HG03097 (cell line): ENCODE measurements around the gene AQP1.
A peak's percentile ranks its signal among the peaks of the same experiment; 100 is the strongest.

ENCODE experiments used
- ATAC-seq: cut with Tn5 transposase; IDR thresholded peaks from one replicate; pipeline ENCODE4 v1.9.1; 2021; ENCODE audit not compliant: unreplicated experiment, low FRiP score

The AQP1 gene

DNA sequence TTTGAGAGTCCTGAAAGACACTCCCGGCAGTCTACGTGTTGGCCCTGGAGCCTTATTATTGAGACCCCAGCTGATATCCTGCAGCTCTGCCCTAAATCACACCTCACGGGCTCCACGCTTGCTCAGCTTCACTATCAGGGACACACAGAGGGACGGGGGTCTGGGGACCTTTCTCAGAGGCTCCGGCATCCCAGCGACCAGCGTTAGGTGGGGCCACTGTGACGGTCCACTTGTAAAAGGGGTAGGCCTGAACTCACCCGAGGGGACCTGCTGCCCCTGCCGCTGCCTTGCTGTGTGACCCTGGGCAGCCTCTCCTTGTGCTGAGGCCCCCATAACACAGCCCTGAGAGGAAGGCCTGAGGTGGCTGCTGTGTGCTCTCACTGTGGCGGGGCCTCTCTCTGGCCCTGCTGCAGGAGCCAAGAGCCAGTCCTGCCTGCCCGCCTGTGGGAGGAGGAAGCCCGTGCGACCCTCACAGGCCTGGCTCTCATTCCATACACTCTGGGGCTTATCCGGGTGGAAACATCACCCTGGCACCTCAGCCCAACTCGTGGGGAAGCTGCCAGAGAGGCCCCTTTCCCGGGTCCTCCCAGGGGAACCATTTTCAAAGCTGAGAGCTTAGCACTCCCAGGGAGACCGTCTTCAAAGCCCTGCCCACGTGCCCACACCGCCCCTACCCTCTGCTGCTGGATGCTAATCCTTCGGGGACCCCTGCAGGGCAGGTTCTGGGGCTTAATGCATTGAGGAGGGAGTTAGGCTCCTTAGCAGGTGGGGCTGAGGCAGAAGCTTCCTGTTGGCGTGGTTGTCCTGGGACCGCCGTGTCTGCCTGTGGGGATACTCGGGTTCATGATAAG lies 21.7 kb downstream of the AQP1 start:
- no peak for ATAC-seq

DNA sequence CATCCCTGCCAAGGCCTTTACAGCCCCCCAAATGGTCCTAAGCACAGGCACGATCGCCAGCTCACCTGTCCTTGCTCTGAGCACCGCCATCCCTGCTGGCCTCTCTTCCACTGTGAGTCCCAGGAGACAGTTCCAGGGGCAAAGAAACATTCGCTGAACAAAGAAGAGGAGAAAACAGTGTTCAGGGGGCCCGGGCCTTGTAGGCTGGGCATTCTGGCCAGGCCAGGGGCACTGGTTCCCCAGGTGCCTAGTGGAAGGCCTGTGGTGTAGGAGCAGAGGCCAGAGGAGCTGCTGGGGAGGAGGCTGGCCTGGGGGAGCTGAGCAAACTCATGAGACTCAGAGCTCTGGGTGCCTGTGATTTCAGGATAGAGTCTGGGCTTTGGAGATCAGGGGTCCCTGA lies 22.6 kb downstream of the AQP1 start:
- ATAC-seq, result no peak

DNA sequence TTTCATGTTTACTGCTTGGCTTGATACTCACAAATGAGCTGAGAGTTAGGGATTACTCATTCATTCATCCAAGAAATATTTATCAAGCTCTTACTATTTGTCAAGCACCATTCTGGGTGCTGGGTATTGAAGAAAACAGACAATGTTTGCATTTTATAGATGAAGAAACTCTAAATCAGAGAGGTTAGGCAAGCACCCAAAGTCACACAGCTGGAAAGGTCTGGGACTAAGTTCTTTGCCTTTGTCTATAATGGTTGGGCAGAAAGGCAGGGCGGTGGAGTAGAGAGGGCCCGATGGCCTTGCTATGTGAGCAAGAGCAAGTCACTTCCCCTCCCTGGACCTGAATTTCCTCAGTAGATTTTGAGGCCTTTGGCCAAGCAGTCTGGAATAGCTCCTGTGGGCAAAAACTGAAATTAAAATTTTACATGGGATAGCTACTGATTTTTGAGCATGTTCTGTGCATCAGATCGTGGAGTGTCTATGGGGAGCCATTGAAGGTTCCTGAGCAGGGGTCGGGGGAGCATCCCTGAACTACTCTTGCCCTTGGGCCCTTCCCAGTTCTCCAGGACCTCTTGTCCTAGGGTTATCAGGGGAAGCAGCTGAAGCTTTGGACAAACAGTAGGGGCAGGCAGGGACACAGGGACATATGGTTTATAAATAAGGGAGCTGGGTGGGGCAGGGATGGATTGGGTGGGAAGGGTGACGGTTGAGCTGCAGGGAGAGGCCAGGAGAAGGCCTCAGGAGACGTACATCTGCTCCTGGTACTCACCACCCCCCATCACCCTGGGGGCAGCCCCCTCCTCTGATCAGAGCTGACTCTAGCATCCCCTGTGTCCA lies 23.3 kb downstream of the AQP1 start:
- no peak for ATAC-seq

DNA sequence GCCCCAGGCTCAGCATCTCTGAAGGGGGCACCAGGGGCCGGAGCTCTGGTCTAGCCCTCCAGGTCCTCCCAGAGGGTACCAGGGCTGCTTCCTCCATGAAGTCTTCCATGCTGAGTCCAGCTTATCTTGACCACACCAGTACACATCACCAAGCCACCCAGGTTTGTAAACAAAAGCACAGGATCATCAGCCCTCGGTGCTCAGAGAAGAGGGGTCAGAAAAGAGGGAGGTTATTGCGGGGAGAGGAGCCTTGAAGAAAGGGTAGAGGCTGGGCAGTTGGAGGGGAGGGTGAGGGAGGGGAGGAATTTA lies 23.9 kb downstream of the AQP1 start:
- no peak for ATAC-seq

DNA sequence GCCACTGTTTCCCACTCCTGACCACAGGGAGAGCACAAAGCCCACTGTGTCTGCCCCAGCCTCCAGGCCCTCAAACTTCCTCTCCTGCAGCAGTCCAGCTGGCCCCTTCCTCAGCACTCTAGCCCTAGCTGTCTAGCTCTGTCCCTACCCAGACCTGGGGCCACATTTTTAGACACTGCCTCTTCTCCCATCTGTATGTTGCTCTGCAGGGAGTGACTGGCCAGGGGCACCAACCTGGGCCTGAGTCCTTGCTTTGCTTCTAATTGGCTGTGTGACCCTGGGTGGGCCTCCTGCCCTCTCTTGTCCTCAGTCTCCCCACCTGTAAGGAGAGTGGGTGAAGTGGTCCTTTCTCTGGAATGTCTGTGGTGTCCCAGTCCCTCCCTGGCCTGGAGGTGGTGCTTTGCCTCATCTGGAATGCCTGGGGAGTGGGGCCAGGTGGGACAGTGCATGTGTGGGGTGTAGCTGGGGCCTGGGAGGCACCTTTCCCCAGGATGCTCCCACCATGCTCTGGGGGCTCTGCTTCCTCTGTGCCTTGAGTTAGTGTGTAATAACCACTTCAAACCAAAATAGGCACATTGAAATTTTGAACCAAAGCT lies 25.1 kb downstream of the AQP1 start:
- no peak for ATAC-seq

DNA sequence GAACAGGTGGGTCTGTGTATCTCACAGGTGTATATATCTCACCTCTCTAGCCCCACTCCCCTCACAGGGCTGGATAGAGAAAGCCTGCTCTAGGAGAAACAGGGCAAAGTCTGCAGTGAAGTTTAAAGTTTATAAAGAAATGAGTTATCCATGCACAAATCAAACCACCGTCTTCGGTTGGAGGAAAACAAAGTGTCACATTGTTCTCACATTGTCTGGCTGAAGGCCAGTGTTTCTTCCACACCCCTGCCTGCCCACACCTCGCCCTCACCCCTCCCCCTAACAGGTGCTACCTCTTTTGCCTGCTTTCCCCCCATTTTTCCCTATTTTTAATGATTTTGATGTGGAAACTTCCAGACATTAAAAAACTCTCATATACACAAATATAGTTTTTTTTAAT lies 25.8 kb downstream of the AQP1 start:
- ATAC-seq, result no peak

DNA sequence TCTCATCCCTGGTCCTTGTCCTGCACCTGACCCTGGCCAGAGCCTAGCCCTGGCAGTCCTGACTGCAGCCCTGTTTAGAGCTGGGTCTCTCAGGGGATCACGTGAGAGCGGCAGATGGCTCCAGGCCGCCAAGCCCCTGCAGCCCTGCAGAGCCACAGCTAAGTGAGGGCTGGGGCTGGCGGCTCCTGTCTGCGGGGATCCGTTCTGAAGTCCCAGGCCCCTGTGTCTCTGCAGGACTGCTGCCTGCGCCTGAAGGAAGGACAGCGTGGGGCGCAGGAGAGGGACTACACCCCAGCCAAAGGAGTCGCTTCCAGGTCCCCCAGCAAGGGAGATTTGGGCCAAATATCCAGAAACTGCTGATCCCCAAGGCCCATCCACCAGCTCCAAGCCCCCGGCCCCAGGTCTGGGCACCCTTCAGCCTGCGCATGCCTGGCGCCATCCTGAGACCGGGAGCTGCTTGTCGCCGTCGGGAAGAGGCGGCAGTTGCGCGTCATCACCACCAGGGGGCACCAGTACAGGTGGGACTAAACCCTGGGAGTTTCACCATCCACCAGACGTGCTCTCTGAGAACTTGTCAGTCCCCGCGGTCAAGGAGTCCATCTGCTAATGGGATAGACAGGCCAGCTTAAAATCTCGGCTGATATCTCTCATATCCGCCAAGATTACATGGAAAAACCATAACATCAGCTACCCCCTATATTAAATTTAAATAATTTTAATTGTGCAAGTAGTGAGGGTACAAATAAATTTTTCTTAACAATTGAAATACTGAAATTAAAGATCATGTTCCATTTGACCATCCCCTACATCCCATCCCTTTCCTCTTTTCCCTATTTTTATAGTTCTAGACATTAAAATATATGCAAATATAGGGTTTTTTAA lies 27.0 kb downstream of the AQP1 start:
- peak; percentile 93 for ATAC-seq

DNA sequence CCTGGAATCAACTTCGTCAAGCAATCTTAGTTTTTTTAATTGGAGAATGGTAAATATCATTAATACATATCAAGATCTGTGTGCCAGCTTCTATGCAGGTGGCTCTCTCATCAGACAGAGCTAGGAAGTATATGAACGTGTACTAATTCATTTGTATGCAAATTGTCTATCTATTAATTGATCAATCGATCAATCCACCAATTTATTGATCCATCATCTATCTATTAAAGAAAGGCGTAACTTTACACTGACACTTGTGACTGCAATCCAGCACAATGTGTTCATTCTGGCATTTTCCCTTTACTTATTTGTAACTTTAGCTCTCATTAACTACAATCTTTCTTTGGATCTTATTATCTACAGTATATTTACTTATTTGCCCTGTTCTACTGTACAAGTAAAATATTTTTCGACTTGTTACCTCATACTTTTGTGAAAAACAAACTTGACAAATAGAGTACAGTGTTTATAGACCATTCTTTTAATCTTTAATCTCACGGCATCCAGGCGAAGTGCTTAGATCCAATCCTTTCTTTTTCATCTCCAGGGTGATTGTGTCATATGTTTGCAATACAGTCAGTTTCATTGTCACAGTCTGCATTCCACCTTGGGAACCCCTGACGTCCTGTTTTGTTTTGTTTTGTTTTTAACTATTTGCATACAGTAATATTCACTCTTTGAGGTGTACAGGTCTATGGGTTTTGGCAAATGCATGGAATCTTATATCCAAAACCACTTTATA lies 30.1 kb downstream of the AQP1 start:
- no peak for ATAC-seq

DNA sequence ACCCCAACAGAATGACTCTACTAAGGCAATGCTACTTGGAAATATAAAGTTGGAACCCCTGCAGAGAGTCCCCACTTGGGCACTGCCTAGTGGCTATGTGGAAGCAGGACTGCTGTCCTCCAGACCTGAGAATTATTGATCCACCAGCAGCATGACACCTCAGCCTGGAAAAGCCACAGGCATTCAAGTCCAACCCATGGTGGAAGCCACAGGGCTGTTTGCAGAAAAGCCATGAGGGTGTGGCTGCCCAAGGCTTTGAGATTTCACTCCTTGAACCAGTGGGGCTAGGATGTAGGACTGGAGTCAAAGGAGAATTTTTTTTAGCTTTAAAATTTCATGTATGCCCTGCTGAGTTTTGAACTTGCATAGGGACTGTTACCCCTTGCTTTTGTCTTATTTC lies 38.5 kb downstream of the AQP1 start:
- ATAC-seq, result no peak

DNA sequence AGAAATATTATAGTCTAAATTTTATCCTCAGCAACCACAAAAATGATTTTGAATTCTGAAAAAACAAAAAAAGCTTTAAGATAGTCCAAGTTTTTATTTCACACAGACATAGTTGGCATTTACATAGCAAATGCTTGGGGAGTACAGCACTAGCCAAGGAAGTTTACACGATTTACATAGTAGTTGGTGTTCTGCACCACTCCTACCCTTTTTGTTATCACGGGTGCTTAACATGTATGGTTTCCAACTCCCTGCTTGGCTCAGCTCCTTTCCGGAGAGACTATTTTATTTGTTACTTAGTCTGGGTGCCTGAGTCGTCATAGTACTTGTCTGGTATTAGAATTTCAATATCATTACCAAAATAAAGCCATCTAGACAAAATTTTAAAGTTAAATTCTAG lies 43.3 kb downstream of the AQP1 start:
- no peak for ATAC-seq

DNA sequence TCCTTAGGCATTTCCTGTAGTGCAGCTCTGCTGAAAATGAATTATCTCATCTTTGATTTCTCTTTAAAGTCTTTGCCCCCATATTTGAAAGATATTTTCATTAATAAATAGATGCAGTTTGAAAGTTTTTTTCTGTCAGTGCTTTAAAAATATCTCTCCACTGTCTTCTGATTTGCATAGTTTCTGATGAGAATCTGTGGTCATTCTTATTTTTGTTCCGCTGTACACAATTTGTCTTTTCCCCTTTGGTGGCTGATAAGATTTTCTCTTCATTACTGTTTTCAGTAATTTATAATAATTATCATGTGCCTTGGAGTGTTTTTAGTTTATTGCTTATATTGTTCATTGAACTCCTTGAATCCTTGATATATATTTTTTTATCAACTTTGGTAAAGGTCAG lies 45.1 kb downstream of the AQP1 start:
- ATAC-seq, result no peak

DNA sequence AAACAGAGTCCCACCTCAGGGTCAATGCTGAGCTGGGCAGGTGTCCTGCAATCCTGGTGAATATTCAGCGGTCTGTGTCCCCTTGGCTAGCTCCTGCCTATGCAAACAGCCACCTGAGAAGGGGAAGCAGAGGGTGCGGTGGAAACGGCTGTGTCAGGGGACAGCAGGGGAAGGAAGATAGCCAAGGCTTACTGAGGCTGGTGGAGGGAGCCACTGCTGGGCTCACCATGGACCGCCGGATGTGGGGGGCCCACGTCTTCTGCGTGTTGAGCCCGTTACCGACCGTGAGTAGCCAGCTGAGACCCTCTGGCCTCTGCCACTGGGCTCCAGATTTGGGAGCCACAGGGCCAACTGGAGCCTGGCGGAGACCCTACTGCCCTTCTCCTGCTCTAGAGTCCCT lies 52.2 kb downstream of the AQP1 start, which contains the start of gene GHRHR:
Gene GHRHR, plus strand, starts transcription at position 112 of the 400 bp plus-strand sequence. Its CDS starts 116 bp downstream, at position 228.
- ATAC-seq, result no peak

DNA sequence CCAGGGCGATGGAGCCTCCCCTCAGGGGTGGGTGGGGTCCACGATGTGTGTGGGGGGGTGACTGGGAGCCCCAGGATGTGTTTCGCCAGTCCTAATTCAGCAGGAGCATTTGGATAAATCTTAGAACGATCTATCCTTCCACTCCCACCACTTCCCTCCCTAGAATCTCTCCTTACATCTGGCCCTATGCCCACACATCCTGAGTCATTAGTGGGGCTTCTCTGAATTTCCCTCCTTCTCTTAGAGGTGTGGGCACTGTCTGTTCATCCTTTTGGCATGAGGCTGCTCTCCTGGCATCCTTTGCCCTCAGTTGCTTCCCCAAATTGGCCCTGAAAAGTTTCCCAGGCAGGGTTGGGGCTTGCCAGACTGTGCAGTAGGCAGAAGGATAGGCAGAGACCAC lies 53.7 kb downstream of the AQP1 start:
- no peak for ATAC-seq

DNA sequence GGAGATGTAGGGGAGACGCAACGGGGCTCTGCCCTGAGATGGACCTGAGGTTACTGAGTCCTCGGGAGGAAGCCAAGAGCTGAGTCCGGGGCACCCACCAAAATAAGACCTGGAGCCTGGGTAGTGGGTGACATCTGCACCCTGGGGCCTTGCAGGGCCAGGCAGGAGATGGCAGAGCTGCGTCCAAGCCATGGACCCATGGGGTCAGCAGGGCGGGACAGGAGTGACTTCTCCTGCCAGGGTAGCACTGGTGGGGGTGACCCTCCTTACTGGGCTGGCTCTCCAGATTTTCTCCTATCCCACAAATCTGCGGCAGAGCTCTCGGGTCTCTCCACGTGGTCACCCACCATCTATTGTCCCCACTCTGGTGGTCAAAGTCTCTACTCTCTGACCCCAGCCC lies 54.2 kb downstream of the AQP1 start:
- ATAC-seq, result no peak

DNA sequence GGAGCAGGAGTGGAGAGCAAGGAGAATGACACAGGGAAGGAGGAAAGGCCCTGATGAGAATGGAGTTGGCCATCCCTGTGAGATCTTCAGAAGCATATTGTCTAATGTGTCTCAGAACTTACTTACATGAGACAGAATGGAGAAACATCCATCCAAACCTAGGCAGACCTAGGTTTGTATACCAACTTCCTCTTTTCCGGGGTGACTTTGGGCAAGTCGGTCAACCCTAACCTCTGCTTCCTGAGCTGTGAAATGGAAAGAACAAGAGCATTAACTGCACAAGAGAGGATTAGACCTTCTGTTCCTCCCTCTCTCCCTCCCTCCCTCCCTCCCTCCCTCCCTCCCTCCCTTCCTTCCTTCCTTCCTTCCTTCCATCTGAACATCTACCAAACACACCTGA lies 56.6 kb downstream of the AQP1 start:
- no peak for ATAC-seq

DNA sequence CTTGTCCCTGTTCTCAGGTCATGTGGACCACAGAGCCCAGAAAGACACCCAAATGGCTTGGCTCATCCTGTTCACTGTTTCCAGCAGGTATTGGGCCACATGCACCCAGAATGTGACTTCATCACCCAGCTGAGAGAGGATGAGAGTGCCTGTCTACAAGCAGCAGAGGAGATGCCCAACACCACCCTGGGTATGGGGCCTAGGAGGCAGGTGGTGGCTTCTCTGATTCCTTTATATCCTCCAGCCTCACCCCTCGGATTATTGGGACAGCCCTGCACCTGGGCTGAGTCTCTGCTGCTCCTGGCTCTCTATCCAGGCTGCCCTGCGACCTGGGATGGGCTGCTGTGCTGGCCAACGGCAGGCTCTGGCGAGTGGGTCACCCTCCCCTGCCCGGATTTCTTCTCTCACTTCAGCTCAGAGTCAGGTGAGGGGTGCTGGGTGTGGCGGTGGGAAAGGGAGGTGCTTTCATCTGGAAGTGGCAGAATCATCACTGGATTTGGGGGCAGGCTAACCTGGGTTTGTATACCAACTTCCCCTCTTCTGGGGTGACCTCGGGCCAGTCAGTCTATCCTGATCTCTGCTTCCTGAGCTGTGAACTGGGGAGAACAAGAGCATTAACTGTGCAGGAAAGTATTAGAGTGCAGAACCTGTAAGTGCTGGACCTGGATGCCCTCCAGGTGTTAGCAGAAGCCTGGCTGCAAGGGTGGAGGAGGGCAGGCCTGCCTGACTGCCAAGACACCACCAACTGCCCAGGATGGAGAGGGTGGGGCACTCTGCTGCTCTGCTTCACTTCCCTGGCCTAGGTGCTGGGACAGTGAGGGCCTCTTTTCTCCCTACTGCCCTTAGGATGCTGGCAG lies 57.3 kb downstream of the AQP1 start:
- no peak for ATAC-seq

DNA sequence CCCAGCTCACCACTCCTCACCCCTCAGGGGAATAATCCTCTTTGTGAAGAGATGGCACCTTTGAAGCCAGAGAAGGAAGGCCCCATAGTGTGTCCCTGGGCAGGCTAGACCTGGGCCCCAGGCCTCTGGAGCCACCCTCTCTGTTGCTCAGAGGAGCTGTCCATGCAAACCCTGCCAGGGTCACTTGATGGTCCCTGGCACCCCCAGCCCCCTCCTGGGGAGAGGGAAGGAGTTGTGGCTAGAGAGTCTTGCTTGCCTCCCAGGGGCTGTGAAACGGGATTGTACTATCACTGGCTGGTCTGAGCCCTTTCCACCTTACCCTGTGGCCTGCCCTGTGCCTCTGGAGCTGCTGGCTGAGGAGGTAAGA lies 57.9 kb downstream of the AQP1 start:
- no peak for ATAC-seq

DNA sequence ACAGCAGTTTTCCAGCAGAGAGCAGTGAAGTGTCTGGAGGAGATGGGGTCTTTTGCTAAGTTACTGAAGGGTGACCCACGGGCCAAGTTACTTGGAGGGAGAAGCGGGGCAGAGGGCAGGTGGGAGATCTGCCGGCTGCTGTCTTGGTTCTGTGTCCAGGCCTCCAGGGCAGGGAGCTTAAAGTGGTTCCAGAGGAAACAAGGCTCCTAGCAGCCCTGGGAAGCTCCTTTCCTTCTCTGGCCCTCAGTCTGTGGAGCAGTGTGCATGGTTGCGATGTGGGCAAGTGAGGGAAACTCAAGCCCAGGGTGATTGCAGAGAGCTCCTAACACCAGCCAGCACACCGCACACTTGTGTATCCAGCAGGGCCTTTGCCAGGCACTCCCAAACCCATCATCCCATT lies 58.4 kb downstream of the AQP1 start:
- ATAC-seq, result no peak

DNA sequence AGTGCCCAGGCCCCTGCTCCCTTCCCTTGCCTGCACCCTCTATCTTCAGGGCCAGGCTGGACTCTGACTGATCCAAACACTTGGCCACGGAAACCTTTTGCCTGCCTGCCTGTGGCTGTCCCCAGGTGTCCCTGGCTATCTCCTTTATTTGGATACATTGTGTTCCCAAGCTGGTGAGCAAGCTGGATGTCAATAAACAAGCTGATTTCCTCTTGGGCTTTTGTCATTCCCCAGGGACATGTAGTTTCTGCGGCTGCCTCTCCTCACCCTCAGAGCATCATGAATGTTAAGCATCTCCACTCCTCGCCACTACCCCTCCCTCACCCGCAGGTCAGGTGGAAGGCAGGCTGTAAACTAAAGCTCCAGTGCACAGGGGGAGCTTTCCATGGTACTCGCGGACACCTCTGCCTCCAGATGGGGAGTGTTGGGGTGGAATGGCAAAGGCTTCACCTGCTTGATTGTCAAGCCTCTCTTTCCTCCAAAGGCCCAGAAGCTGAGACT lies 59.0 kb downstream of the AQP1 start:
- ATAC-seq, result no peak
